Measurements from ENCODE around the gene PHACTR3.

The PHACTR3 gene

GRCh38 chr20:59608396-59608795 is 4.1 kb downstream of the PHACTR3 start:
- Histone ChIP-seq H3K27me3 (ENCODE audit: insufficient read depth, low read length, poor library complexity) (peaks cover 20% of the 10 kb centered on the region), H3K4me3 (ENCODE audit: low read length) (no peak overlapping the region)

GRCh38 chr20:59608871-59609270 is 4.5 kb downstream of the PHACTR3 start:
- no peaks in the 10 kb centered on the region for H3K36me3 ChIP-seq (ENCODE audit: control insufficient read depth, insufficient read depth, low read length)
- no peak overlapping the region for H2BK15ac ChIP-seq (replicated peaks; ENCODE audit: low read depth)
- no peak overlapping the region for H3K56ac ChIP-seq (ENCODE audit: low read length)
- no peak overlapping the region for H3K9ac ChIP-seq (ENCODE audit: low read length)
- no peaks in the 10 kb centered on the region for H3K4me1 ChIP-seq (ENCODE audit: control insufficient read depth, low read depth, low read length)
- no peak overlapping the region for H2AK5ac ChIP-seq (ENCODE audit: low read length)
- H3K4me2 ChIP-seq (ENCODE audit: low read length), result no peak overlapping the region
- H3K27me3 ChIP-seq (ENCODE audit: insufficient read depth, low read length, poor library complexity), result peaks cover 20% of the 10 kb centered on the region
- H2BK5ac ChIP-seq (ENCODE audit: low read length), result no peak overlapping the region
- no peaks in the 10 kb centered on the region for H3K79me1 ChIP-seq (ENCODE audit: low read length)
- no peaks in the 10 kb centered on the region for H3K79me2 ChIP-seq (ENCODE audit: control insufficient read depth, insufficient read depth, low read length)
- no peak overlapping the region for H3K23ac ChIP-seq (ENCODE audit: low read length)
- no CpG with 5 or more reads among the region's 5 CpGs for WGBS (ENCODE audit: extremely low coverage, insufficient coverage, low lambda C conversion rate)
- H3K4ac ChIP-seq (ENCODE audit: low read depth, low read length), result no peak overlapping the region
- H3K27ac ChIP-seq (ENCODE audit: low read depth, low read length), result no peak overlapping the region
- H4K8ac ChIP-seq (ENCODE audit: low read depth, low read length), result no peak overlapping the region
- H3K4me3 ChIP-seq (ENCODE audit: low read length), result no peak overlapping the region
- no peak overlapping the region for H2BK120ac ChIP-seq (ENCODE audit: low read depth, low read length)
- no peak overlapping the region for H4K5ac ChIP-seq (ENCODE audit: low read length)
- no peak for DNase-seq
- H3K18ac ChIP-seq (ENCODE audit: low read length), result no peak overlapping the region

More at GRCh38 chr20:59608396-59608795, 4.1 kb downstream of the PHACTR3 start:
- no peak for DNase-seq
- Histone ChIP-seq H2BK15ac (replicated peaks; ENCODE audit: low read depth) (no peak overlapping the region), H2BK5ac (ENCODE audit: low read length) (no peak overlapping the region), H4K5ac (ENCODE audit: low read length) (no peak overlapping the region), H3K9ac (ENCODE audit: low read length) (no peak overlapping the region), H3K4ac (ENCODE audit: low read depth, low read length) (no peak overlapping the region), H3K4me1 (ENCODE audit: control insufficient read depth, low read depth, low read length) (no peaks in the 10 kb centered on the region), H3K4me2 (ENCODE audit: low read length) (no peak overlapping the region), H3K79me1 (ENCODE audit: low read length) (no peaks in the 10 kb centered on the region), H3K23ac (ENCODE audit: low read length) (no peak overlapping the region), H3K36me3 (ENCODE audit: control insufficient read depth, insufficient read depth, low read length) (no peaks in the 10 kb centered on the region), H3K79me2 (ENCODE audit: control insufficient read depth, insufficient read depth, low read length) (no peaks in the 10 kb centered on the region), H2BK120ac (ENCODE audit: low read depth, low read length) (no peak overlapping the region), H3K27ac (ENCODE audit: low read depth, low read length) (no peak overlapping the region), H3K56ac (ENCODE audit: low read length) (no peak overlapping the region), H2AK5ac (ENCODE audit: low read length) (no peak overlapping the region), H4K8ac (ENCODE audit: low read depth, low read length) (no peak overlapping the region), H3K18ac (ENCODE audit: low read length) (no peak overlapping the region)
- WGBS (ENCODE audit: extremely low coverage, insufficient coverage, low lambda C conversion rate), result no CpG with 5 or more reads among the region's 6 CpGs

GRCh38 chr20:59611286-59611685 is 6.9 kb downstream of the PHACTR3 start:
- H2BK15ac ChIP-seq (replicated peaks; ENCODE audit: low read depth), result no peak overlapping the region
- WGBS (ENCODE audit: extremely low coverage, insufficient coverage, low lambda C conversion rate), result no CpG with 5 or more reads among the region's 4 CpGs
- H3K27ac ChIP-seq (ENCODE audit: low read depth, low read length), result no peak overlapping the region

GRCh38 chr20:59613861-59614260 is 9.5 kb downstream of the PHACTR3 start:
- Histone ChIP-seq H3K79me2 (ENCODE audit: control insufficient read depth, insufficient read depth, low read length) (no peaks in the 10 kb centered on the region), H2BK5ac (ENCODE audit: low read length) (no peak overlapping the region)
- WGBS (ENCODE audit: extremely low coverage, insufficient coverage, low lambda C conversion rate), result no CpG with 5 or more reads among the region's 5 CpGs

More at GRCh38 chr20:59611286-59611685, 6.9 kb downstream of the PHACTR3 start:
- H3K4me3 ChIP-seq (ENCODE audit: low read length), result no peak overlapping the region
- H3K23ac ChIP-seq (ENCODE audit: low read length), result no peak overlapping the region
- H3K4me2 ChIP-seq (ENCODE audit: low read length), result no peak overlapping the region
- DNase-seq, result no peak
- H2BK120ac ChIP-seq (ENCODE audit: low read depth, low read length), result no peak overlapping the region
- no peak overlapping the region for H2BK5ac ChIP-seq (ENCODE audit: low read length)
- no peak overlapping the region for H3K4ac ChIP-seq (ENCODE audit: low read depth, low read length)
- H3K56ac ChIP-seq (ENCODE audit: low read length), result no peak overlapping the region
- H3K79me2 ChIP-seq (ENCODE audit: control insufficient read depth, insufficient read depth, low read length), result no peaks in the 10 kb centered on the region
- no peak overlapping the region for H2AK5ac ChIP-seq (ENCODE audit: low read length)
- no peaks in the 10 kb centered on the region for H3K4me1 ChIP-seq (ENCODE audit: control insufficient read depth, low read depth, low read length)
- H3K36me3 ChIP-seq (ENCODE audit: control insufficient read depth, insufficient read depth, low read length), result no peaks in the 10 kb centered on the region
- H3K27me3 ChIP-seq (ENCODE audit: insufficient read depth, low read length, poor library complexity), result peaks cover 8% of the 10 kb centered on the region
- no peaks in the 10 kb centered on the region for H3K79me1 ChIP-seq (ENCODE audit: low read length)
- no peak overlapping the region for H3K18ac ChIP-seq (ENCODE audit: low read length)
- no peak overlapping the region for H3K9ac ChIP-seq (ENCODE audit: low read length)
- H4K5ac ChIP-seq (ENCODE audit: low read length), result no peak overlapping the region
- no peak overlapping the region for H4K8ac ChIP-seq (ENCODE audit: low read depth, low read length)

GRCh38 chr20:59614714-59615113 is 10.4 kb downstream of the PHACTR3 start:
- Histone ChIP-seq H3K9ac (ENCODE audit: low read length) (no peak overlapping the region), H2BK5ac (ENCODE audit: low read length) (no peak overlapping the region), H3K27ac (ENCODE audit: low read depth, low read length) (no peak overlapping the region), H3K56ac (ENCODE audit: low read length) (no peak overlapping the region), H3K4ac (ENCODE audit: low read depth, low read length) (no peak overlapping the region), H3K23ac (ENCODE audit: low read length) (no peak overlapping the region), H3K79me2 (ENCODE audit: control insufficient read depth, insufficient read depth, low read length) (no peaks in the 10 kb centered on the region), H3K27me3 (ENCODE audit: insufficient read depth, low read length, poor library complexity) (no peaks in the 10 kb centered on the region), H3K4me3 (ENCODE audit: low read length) (no peak overlapping the region), H2BK120ac (ENCODE audit: low read depth, low read length) (no peak overlapping the region), H4K5ac (ENCODE audit: low read length) (no peak overlapping the region), H3K4me1 (ENCODE audit: control insufficient read depth, low read depth, low read length) (no peaks in the 10 kb centered on the region), H3K18ac (ENCODE audit: low read length) (no peak overlapping the region), H3K36me3 (ENCODE audit: control insufficient read depth, insufficient read depth, low read length) (no peaks in the 10 kb centered on the region), H2AK5ac (ENCODE audit: low read length) (no peak overlapping the region), H3K4me2 (ENCODE audit: low read length) (no peak overlapping the region), H3K79me1 (ENCODE audit: low read length) (no peaks in the 10 kb centered on the region), H4K8ac (ENCODE audit: low read depth, low read length) (no peak overlapping the region), H2BK15ac (replicated peaks; ENCODE audit: low read depth) (no peak overlapping the region)
- no peak for DNase-seq
- WGBS (ENCODE audit: extremely low coverage, insufficient coverage, low lambda C conversion rate), result no CpG with 5 or more reads among the region's 7 CpGs

More at GRCh38 chr20:59613861-59614260, 9.5 kb downstream of the PHACTR3 start:
- H3K18ac ChIP-seq (ENCODE audit: low read length), result no peak overlapping the region
- H3K56ac ChIP-seq (ENCODE audit: low read length), result no peak overlapping the region
- H2BK15ac ChIP-seq (replicated peaks; ENCODE audit: low read depth), result no peak overlapping the region
- no peaks in the 10 kb centered on the region for H3K79me1 ChIP-seq (ENCODE audit: low read length)
- no peak overlapping the region for H3K9ac ChIP-seq (ENCODE audit: low read length)
- no peak overlapping the region for H3K4me3 ChIP-seq (ENCODE audit: low read length)
- H4K8ac ChIP-seq (ENCODE audit: low read depth, low read length), result no peak overlapping the region
- no peak overlapping the region for H3K27ac ChIP-seq (ENCODE audit: low read depth, low read length)
- no peak overlapping the region for H2BK120ac ChIP-seq (ENCODE audit: low read depth, low read length)
- H3K27me3 ChIP-seq (ENCODE audit: insufficient read depth, low read length, poor library complexity), result no peaks in the 10 kb centered on the region
- no peak overlapping the region for H2AK5ac ChIP-seq (ENCODE audit: low read length)
- H3K36me3 ChIP-seq (ENCODE audit: control insufficient read depth, insufficient read depth, low read length), result no peaks in the 10 kb centered on the region
- H4K5ac ChIP-seq (ENCODE audit: low read length), result no peak overlapping the region
- H3K23ac ChIP-seq (ENCODE audit: low read length), result no peak overlapping the region
- no peak overlapping the region for H3K4ac ChIP-seq (ENCODE audit: low read depth, low read length)
- H3K4me2 ChIP-seq (ENCODE audit: low read length), result no peak overlapping the region
- no peaks in the 10 kb centered on the region for H3K4me1 ChIP-seq (ENCODE audit: control insufficient read depth, low read depth, low read length)
- DNase-seq, result no peak

- Histone ChIP-seq H3K79me1 (ENCODE audit: low read length) (no peaks in the 10 kb centered on the region), H2BK120ac (ENCODE audit: low read depth, low read length) (no peak overlapping the region), H2BK15ac (replicated peaks; ENCODE audit: low read depth) (no peak overlapping the region), H4K5ac (ENCODE audit: low read length) (no peak overlapping the region), H2AK5ac (ENCODE audit: low read length) (no peak overlapping the region), H3K79me2 (ENCODE audit: control insufficient read depth, insufficient read depth, low read length) (no peaks in the 10 kb centered on the region), H3K4me1 (ENCODE audit: control insufficient read depth, low read depth, low read length) (no peaks in the 10 kb centered on the region), H3K27ac (ENCODE audit: low read depth, low read length) (no peak overlapping the region), H3K36me3 (ENCODE audit: control insufficient read depth, insufficient read depth, low read length) (no peaks in the 10 kb centered on the region), H3K18ac (ENCODE audit: low read length) (no peak overlapping the region), H3K56ac (ENCODE audit: low read length) (no peak overlapping the region), H3K27me3 (ENCODE audit: insufficient read depth, low read length, poor library complexity) (no peaks in the 10 kb centered on the region), H3K4me3 (ENCODE audit: low read length) (no peak overlapping the region), H4K8ac (ENCODE audit: low read depth, low read length) (no peak overlapping the region), H3K23ac (ENCODE audit: low read length) (no peak overlapping the region), H3K4me2 (ENCODE audit: low read length) (no peak overlapping the region), H2BK5ac (ENCODE audit: low read length) (no peak overlapping the region), H3K9ac (ENCODE audit: low read length) (no peak overlapping the region), H3K4ac (ENCODE audit: low read depth, low read length) (no peak overlapping the region)
- DNase-seq, result no peak
- no CpG with 5 or more reads among the region's 5 CpGs for WGBS (ENCODE audit: extremely low coverage, insufficient coverage, low lambda C conversion rate)
Observed at GRCh38 chr20:59616306-59616705, 12.0 kb downstream of the PHACTR3 start.
